ENCODE measurements around the gene DMXL1. TPM values are rescaled to one million over a fixed set of nuclear protein-coding genes. Genes with fewer than 3 reads are reported as not detected.

DMXL1 gene
- total and polyA plus RNA-seq, 4 donors = 4.3 to 38.1 (median 25.1) TPM

DNA sequence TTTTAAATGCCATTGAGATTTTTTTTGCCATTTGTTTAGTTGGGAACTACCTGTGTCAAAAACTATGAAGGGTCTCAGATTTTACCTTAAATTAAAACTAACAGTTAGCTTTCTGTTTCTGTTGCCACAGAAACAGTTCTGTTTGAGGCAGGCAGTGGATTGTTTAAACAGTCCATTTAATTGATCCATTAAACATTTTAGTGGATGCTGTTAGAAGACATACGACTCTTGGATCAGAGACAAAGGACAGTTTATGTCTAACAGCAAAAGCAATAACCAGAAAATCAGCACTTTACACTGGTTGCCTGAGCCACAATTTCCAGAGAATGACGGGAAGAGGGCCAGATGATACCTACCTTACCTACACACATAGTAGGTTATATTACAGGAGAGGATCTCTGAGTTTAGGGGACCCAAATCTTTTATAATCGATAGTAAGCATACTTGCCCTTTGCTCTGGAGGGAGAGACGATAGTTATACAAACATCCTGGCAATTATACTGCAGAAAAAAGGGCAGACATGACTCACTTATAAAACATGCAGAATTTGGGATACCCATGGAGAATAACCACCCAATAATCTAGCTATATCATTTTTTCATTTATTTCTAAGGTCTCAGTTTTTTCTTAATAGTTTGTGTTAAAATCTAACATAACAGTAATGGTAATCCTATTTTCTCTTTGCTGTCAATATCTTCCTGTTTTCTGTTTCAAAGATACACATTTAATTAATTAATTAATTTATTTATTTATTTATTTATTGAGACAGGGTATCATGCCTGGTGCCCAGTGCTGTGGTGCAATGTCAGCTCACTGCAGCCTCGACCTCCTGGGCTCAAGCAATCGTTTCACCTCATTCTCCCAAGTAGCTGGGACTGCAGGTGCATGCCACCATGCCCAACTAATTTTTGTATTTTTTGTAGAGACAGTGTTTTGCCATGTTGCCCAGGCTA, 148.2 kb downstream of the DMXL1 start (continued):
- TF ChIP-seq HNF4A (conservative IDR thresholded peaks at IDR 0.05) (peak; percentile 59 to 72), GABPA (IDR thresholded peaks at IDR 0.05 in 1 of 2, conservative IDR thresholded peaks at IDR 0.05 in 1 of 2) (no peak), TAF1 (conservative IDR thresholded peaks at IDR 0.05) (no peak)

DNA sequence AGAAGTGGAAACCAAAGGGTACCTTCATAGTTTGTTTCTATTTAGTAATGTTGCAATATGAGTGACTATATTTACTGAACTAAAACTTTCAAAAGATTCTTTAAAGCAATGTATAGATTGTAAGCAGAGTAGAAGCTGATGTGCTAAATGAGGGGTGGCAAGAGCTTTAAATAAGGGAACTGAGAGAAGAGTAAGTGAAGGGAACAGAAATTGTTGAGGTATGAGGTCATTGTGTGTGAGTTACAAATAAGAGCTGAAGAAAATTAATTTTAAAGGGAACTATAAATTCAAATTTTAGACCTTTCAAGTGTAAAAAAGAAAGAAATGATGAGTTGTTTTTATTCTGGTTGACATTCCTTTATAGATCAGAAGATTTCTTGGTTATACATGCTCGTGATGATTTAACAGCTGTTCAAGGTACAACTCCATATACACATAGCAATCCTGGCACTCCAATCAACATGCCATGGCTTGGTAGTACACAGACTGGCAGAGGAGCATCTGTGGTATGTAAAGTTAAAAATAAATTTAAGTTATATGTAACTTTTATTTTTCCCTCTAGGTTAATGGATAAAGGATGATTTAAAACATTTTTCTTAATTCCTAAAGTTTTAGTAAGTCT, 149.8 kb downstream of the DMXL1 start:
- Histone ChIP-seq H3K36me3 (ENCODE audit: control insufficient read depth in 4 of 4, insufficient read depth in 3 of 4, low read depth in 1 of 4, low read length in 3 of 4) (peaks cover 0 to 12% (median under 1%) of the 10 kb centered on the region in 4 donors), H3K27ac (ENCODE audit: low read depth in 1 of 2, low read length in 2 of 2) (no peak overlapping the region), H3K27me3 (ENCODE audit: control insufficient read depth in 4 of 4, insufficient read depth in 4 of 4, low read length in 3 of 4) (no peaks in the 10 kb centered on the region), H3K9ac (ENCODE audit: low read depth in 1 of 2, low read length in 2 of 2) (no peak overlapping the region), H3K4me1 (ENCODE audit: control insufficient read depth in 4 of 4, insufficient read depth in 4 of 4, low read length in 3 of 4) (peaks cover 0 to 12% (median 9%) of the 10 kb centered on the region in 4 donors), H3K9me3 (ENCODE audit: control insufficient read depth in 4 of 4, low read length in 3 of 4) (no peaks in the 10 kb centered on the region), H3K4me3 (ENCODE audit: low read depth in 1 of 3, low read length in 3 of 3) (no peak overlapping the region)
- DNase-seq (ENCODE audit: low spot score) = no peak
- TF ChIP-seq, protein P1, sequence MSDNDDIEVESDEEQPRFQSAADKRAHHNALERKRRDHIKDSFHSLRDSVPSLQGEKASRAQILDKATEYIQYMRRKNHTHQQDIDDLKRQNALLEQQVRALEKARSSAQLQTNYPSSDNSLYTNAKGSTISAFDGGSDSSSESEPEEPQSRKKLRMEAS (IDR thresholded peaks at IDR 0.05) = no peak
- TF ChIP-seq EGR1 (IDR thresholded peaks at IDR 0.05; ENCODE audit: low read depth in 2 of 2) (no peak), HNF4G (IDR thresholded peaks at IDR 0.05) (no peak), NR2F2 (IDR thresholded peaks at IDR 0.05) (no peak), FOXA2 (IDR thresholded peaks at IDR 0.05) (no peak), HNF4A (conservative IDR thresholded peaks at IDR 0.05) (no peak), RXRA (IDR thresholded peaks at IDR 0.05) (no peak), GABPA (IDR thresholded peaks at IDR 0.05 in 1 of 2, conservative IDR thresholded peaks at IDR 0.05 in 1 of 2) (no peak), SP1 (IDR thresholded peaks at IDR 0.05) (no peak), RAD21 (IDR thresholded peaks at IDR 0.05) (no peak), FOXA1 (IDR thresholded peaks at IDR 0.05) (no peak), JUND (IDR thresholded peaks at IDR 0.05) (no peak), TAF1 (conservative IDR thresholded peaks at IDR 0.05) (no peak)
- TF ChIP-seq, protein P2, sequence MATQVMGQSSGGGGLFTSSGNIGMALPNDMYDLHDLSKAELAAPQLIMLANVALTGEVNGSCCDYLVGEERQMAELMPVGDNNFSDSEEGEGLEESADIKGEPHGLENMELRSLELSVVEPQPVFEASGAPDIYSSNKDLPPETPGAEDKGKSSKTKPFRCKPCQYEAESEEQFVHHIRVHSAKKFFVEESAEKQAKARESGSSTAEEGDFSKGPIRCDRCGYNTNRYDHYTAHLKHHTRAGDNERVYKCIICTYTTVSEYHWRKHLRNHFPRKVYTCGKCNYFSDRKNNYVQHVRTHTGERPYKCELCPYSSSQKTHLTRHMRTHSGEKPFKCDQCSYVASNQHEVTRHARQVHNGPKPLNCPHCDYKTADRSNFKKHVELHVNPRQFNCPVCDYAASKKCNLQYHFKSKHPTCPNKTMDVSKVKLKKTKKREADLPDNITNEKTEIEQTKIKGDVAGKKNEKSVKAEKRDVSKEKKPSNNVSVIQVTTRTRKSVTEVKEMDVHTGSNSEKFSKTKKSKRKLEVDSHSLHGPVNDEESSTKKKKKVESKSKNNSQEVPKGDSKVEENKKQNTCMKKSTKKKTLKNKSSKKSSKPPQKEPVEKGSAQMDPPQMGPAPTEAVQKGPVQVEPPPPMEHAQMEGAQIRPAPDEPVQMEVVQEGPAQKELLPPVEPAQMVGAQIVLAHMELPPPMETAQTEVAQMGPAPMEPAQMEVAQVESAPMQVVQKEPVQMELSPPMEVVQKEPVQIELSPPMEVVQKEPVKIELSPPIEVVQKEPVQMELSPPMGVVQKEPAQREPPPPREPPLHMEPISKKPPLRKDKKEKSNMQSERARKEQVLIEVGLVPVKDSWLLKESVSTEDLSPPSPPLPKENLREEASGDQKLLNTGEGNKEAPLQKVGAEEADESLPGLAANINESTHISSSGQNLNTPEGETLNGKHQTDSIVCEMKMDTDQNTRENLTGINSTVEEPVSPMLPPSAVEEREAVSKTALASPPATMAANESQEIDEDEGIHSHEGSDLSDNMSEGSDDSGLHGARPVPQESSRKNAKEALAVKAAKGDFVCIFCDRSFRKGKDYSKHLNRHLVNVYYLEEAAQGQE (IDR thresholded peaks at IDR 0.05) = no peak
- TF ChIP-seq, protein P3, sequence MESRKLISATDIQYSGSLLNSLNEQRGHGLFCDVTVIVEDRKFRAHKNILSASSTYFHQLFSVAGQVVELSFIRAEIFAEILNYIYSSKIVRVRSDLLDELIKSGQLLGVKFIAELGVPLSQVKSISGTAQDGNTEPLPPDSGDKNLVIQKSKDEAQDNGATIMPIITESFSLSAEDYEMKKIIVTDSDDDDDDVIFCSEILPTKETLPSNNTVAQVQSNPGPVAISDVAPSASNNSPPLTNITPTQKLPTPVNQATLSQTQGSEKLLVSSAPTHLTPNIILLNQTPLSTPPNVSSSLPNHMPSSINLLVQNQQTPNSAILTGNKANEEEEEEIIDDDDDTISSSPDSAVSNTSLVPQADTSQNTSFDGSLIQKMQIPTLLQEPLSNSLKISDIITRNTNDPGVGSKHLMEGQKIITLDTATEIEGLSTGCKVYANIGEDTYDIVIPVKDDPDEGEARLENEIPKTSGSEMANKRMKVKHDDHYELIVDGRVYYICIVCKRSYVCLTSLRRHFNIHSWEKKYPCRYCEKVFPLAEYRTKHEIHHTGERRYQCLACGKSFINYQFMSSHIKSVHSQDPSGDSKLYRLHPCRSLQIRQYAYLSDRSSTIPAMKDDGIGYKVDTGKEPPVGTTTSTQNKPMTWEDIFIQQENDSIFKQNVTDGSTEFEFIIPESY (IDR thresholded peaks at IDR 0.05) = no peak
- TF ChIP-seq, protein P4, sequence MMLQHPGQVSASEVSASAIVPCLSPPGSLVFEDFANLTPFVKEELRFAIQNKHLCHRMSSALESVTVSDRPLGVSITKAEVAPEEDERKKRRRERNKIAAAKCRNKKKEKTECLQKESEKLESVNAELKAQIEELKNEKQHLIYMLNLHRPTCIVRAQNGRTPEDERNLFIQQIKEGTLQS (IDR thresholded peaks at IDR 0.05) = no peak
- 92% methylated on average over 1 of the region's 1 CpG for WGBS

Data from liver (tissue), 9 donors.